GM18868 (cell line): ENCODE results near the gene COQ9.
"Not testable (repeated sequence)": the region's sequence is repeated elsewhere in the genome, so short reads cannot be mapped to it uniquely, and the experiment has no call there.

Experiments
- ATAC-seq: cut with Tn5 transposase; IDR thresholded peaks from one replicate; pipeline ENCODE4 v1.9.1; 2021; ENCODE audit warnings: mild to moderate bottlenecking, moderate library complexity; ENCODE audit not compliant: unreplicated experiment

The COQ9 gene

GRCh38 chr16:57424583-57424982 is 22.7 kb upstream of the COQ9 start:
- ATAC-seq = no peak

DNA sequence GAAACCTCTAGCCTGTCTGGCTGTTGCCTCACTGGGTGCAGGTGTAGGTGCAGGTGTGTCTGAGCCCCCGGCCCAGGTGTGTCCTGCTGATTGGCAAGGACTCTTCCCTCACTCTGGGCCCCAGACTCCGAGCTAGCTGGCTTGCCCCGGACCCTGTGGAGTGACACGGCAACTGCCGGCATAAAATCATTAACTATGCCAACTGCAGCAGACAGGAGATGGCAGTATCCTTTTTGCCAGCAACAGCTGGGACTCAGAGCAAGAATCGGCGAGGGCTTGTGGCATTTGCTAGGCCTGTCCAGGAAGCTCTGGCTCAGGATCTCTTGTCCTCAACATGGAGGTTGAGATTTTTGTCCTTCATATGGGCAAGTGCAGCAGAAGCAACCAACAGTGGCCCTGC is 20.9 kb upstream of the COQ9 start:
- no peak for ATAC-seq

- no peak for ATAC-seq
Observed at GRCh38 chr16:57427307-57427706, 20.0 kb upstream of the COQ9 start.

- no peak for ATAC-seq
Observed at GRCh38 chr16:57427824-57428223, 19.5 kb upstream of the COQ9 start.

DNA sequence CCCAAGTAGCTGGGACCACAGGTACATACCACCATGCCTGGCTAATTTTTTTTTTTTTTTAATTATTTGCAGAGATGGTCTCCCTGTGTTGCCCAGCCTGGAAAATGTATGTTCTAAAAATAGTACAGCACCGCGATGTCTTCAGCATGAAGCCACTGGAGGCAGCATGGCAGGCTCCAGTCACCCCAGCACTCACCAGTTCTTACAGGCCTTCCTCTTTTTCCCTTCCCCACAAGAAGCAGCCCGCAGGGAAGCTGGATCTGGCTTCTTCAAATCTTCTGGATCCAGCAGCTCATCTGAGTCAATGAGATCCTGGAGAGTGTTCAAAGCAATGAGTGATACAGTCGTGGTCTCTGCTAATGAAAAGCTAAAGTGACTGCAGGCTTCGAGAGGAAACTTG is 16.3 kb upstream of the COQ9 start:
- no peak for ATAC-seq

DNA sequence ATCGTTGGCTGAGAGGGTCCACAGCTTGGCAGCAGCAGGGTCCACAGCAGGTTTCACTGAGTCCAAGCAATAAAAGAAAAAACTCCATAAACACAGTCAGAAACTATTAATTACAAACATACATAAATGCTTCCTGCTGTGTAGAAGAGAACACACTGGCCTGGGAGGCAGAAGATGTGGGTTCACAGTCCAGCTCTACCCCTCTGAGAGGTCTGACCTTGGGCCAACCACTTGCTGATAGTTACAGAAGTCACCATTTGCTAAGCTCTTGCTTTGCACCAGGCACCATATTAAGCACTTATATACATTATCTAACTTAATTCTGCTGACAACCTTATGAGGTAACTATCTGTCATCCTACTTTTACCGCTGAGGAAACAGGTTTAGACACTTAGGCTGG is 14.8 kb upstream of the COQ9 start:
- no peak for ATAC-seq

- ATAC-seq = no peak
Observed at GRCh38 chr16:57432989-57433388, 14.3 kb upstream of the COQ9 start.

- ATAC-seq = no peak
Observed at GRCh38 chr16:57434003-57434402, 13.3 kb upstream of the COQ9 start.

DNA sequence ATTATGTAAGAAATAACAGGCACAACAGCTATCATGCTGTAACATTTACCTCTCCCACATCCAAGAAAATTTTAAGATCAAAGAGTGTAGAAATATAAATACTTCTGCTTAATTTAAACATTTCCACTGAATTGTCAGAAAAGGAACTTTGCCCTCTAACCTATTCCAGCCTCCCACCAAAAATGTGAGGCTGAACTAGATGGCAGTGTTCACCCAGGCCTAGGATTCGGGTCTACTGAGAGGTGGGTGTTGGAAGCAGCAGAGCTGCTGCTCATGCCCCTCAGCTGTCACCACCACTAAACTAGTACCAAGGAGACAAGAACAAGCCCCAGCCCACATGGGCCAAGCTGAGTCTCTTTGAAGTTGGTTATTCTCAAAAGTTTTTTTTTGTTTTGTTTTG is 11.4 kb upstream of the COQ9 start:
- ATAC-seq = no peak

GRCh38 chr16:57439947-57440346 is 7.3 kb upstream of the COQ9 start:
- ATAC-seq = not testable (repeated sequence)

- not testable (repeated sequence) for ATAC-seq
Observed at GRCh38 chr16:57440551-57440950, 6.7 kb upstream of the COQ9 start.

DNA sequence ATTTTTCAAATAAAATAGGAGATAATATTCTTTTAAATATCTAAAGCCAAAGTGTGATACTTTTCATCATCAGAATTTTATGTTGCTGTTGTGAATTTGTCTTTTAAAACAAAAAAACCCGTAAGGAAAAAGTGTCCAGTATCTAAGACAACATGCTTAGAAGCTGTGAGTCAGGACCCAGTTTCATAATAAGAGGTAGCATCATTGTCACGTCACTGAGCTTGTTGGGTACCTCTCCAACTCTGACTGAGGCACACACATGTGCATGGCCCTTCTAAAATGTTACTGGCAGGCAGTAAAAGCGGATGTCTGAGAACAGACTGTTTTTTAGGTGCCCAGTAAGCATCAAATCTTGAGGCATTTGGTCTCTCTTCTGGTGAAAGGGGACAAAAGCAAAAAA is 2.6 kb upstream of the COQ9 start:
- ATAC-seq = no peak

DNA sequence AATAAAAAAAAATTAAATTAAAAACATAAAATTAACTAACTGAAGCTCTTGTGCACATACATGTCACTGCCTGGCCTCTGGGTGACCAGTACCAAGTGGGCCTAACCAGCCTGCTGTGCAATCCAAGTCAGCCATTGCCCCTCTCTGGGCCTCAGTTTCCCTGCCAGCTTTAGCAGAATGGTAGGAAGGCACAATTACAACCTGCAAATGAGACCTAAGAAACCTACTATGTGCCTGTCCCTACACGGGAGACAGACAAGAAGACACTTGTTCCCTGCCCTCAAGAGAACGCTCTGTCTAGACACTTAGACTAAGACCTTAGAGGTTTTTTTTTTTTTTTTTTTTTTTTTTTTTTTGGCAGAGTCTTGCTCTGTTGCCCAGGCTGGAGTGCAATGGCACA is 1.8 kb upstream of the COQ9 start:
- ATAC-seq = no peak

DNA sequence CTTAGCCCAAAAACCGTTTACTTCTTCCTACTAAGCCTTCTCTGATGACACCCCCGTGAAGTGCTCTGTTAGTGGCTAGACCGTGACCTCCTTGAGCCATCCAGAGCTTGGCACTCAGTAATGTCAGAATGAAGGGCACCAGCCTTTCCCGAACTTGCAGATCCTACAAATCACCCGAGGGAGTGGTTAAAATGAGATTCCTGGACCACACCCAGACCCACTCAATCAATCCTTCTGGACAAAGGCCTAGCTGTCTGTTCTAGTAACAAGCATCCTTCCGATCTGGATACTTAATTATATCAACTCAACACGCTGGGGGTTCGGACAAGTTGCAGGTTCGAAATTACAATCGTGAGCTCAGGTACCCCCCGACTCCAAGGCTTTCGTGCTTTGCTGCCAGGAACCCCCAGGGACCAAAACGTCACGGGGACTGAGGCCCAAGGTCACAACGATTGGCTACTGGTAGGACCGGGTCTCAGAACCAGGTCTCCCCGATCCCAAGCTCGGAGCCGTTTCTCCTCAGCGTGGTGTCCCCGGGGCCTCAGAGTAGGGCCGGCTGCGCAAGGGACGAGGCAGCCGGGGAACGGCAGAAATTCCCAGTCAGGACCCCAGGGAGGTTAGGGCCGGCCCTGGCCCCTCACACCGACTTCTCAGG is 621 bp upstream of the COQ9 start:
- ATAC-seq = peak; percentile 32

GRCh38 chr16:57452021-57452420 is 4.7 kb downstream of the COQ9 start:
- no peak for ATAC-seq

- ATAC-seq = peak; percentile 97
Observed at GRCh38 chr16:57462209-57462977, 15.1 kb downstream of the COQ9 start, which contains the start of gene POLR2C. Gene POLR2C, plus strand, starts transcription at chr16:57462679. Its CDS starts 46 bp downstream, at chr16:57462725.

DNA sequence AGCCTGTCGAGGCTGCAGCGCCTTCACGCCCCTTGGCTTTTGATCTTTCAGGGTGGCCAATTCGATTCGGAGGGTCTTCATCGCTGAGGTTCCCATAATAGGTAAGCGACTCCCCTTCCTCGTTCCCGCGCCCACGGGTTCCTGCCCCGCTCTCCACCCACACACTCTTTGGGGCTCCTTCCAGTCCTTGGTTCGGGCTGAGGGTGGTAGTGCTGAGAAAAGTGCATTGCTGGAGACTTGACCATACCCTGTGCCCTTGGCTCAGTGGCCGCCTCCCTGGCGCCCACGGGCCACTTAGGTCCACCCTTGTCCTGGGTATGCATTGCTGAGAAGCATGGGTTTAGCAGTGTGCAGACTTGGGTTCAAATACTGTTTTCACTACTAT is 15.7 kb downstream of the COQ9 start:
- no peak for ATAC-seq

DNA sequence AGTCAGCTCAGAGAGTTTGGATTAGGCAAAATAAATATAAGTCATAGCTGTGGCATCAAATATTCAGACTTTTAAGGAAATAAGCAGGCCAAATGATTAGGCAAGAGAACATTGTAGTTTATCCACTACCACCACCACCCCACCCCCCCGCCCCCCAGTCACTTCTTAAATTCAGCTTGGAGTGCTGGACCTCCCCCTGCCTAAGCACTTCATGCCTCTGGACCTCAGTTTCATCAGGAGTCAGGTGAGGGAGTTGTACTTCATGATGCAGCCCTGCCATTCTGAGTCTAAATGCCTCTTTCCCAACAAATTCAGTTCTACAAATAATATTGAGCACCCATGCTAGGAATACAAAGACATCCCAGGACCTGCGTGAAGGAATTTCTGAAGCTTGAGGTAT is 17.2 kb downstream of the COQ9 start:
- no peak for ATAC-seq

DNA sequence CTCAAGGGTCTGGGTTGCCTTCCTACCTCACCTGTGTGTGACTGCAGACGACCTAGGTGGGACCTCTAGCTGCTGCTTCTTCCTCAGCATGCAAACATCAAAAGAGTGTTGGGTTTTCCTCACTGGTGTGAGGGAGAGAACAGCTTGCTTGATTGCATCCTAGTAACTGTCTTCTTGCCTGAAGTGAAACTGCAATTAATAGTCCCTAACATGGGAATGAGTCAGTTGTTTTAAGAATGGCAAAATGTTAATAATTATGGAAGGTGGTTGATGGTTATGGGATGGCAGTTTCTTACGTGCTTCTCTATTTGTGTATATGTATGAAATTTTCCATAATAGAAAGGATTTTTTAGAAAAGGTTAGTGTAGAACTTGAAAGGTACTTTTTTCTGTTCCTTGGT is 21.1 kb downstream of the COQ9 start:
- no peak for ATAC-seq

- no peak for ATAC-seq
Observed at GRCh38 chr16:57469046-57469445, 21.8 kb downstream of the COQ9 start.

GRCh38 chr16:57469917-57470470 is 22.7 kb downstream of the COQ9 start:
- no peak for ATAC-seq

- no peak for ATAC-seq
Observed at GRCh38 chr16:57470711-57471110, 23.4 kb downstream of the COQ9 start.
